SK-N-MC (cell line): ENCODE measurements around the gene CYP4V2.

Experiments used
- EZH2 ChIP-seq: fragments of 200-600 bp; sonication (generic); IDR thresholded peaks from one replicate; pipeline ENCODE4 v1.6.1; 2017; ENCODE audit warnings: antibody characterized with exemption
- POLR2AphosphoS5 ChIP-seq: IDR thresholded peaks from 2 replicates; pipeline ENCODE4 v1.6.1; 2012; ENCODE audit warnings: mild to moderate bottlenecking, low read depth, low read length, borderline replicate concordance

- TF ChIP-seq EZH2 (no peak), POLR2AphosphoS5 (no peak)
Observed at GRCh38 chr4:186227744-186228513, 36.6 kb downstream of the CYP4V2 start.
